K562 (cell line): ENCODE results near the gene HPCAL1. TPM values are rescaled to one million over a fixed set of nuclear protein-coding genes. Genes with fewer than 3 reads are reported as not detected.

Source experiments
- BCLAF1 ChIP-seq, 2 experiments: fragments of 450-650 bp in 1 of 2; IDR thresholded peaks; 2 replicates each; pipeline ENCODE4 v1.6.1; 2011 to 2017; ENCODE audit warnings: low read depth in 2 of 2, antibody characterized with exemption in 1 of 2, borderline replicate concordance in 1 of 2, low read length in 1 of 2, mild to moderate bottlenecking in 1 of 2, mixed read lengths in 1 of 2; ENCODE audit not compliant: control insufficient read depth in 1 of 2
- BRD4 ChIP-seq: fragments of 200-600 bp; sonication (generic); IDR thresholded peaks from 2 replicates; pipeline ENCODE4 v1.6.1; 2017; ENCODE audit warnings: inconsistent platforms
- CBX3 ChIP-seq, 2 experiments: IDR thresholded peaks; 1 replicate in 1 of 2; 2 replicates in 1 of 2; pipeline ENCODE4 v1.6.1; 2012; ENCODE audit warnings: inconsistent platforms in 2 of 2, low read length in 2 of 2, borderline replicate concordance in 1 of 2, control low read depth in 1 of 2
- CEBPB ChIP-seq: fragments of 450-650 bp; IDR thresholded peaks from 2 replicates; pipeline ENCODE4 v1.6.1; 2016; ENCODE audit warnings: missing genetic modification characterization, missing compliant biosample characterization
- DNMT1 ChIP-seq: fragments of 450-650 bp; IDR thresholded peaks from 2 replicates; pipeline ENCODE4 v1.6.1; 2016; ENCODE audit warnings: antibody characterized with exemption, mild to moderate bottlenecking
- FOXJ3 ChIP-seq: sonication (generic); formaldehyde crosslinking; IDR thresholded peaks from 2 replicates; pipeline ENCODE4 v1.4.0; 2020; ENCODE audit warnings: mild to moderate bottlenecking, missing genetic modification reagents
- PURB ChIP-seq: sonication (generic); formaldehyde crosslinking; IDR thresholded peaks from 2 replicates; pipeline ENCODE4 v1.9.0; 2021; ENCODE audit warnings: low read depth, mild to moderate bottlenecking, missing genetic modification reagents
- RFX1 ChIP-seq: fragments of 450-650 bp; IDR thresholded peaks from 2 replicates; pipeline ENCODE4 v1.6.1; 2016; ENCODE audit warnings: mild to moderate bottlenecking, moderate library complexity
- SP2 ChIP-seq: IDR thresholded peaks from 2 replicates; pipeline ENCODE4 v1.6.1; 2011; ENCODE audit warnings: mild to moderate bottlenecking, low read depth, low read length, moderate library complexity; ENCODE audit not compliant: poor library complexity, severe bottlenecking; ENCODE audit errors: extremely low read depth
- SRSF9 ChIP-seq: fragments of 200-400 bp; formaldehyde crosslinking; IDR thresholded peaks from 2 replicates; pipeline ENCODE4 v1.6.1; 2017; ENCODE audit warnings: low read depth, low read length, borderline replicate concordance
- ZNF512 ChIP-seq: IDR thresholded peaks from 2 replicates; pipeline ENCODE4 v1.6.1; 2016; ENCODE audit warnings: missing genetic modification characterization, missing compliant biosample characterization
- ZNF785 ChIP-seq: fragments of 250-450 bp; sonication (Bioruptor Pico); IDR thresholded peaks from 2 replicates; pipeline ENCODE4 v1.4.0; 2020; ENCODE audit warnings: mild to moderate bottlenecking
- polyA plus RNA-seq, 8 experiments: library from polyadenylated mRNA; depleted of rRNA in 4 of 8; stranded (reverse) in 5 of 8; unstranded in 3 of 8; fragments of >200 nt; fragmentation: Nextera tagmentation in 2 of 8; fragmentation: Illumina TruSeq in 1 of 8; extraction: Ambion mirVana in 2 of 8; extraction: Trizol in 1 of 8; gene quantifications; 2 replicates each; pipeline versions ENCODE4 v1.2.1 to v1.2.3, GENCODE V29; 2011 to 2014; ENCODE audit warnings: inconsistent platforms in 1 of 8, missing spikeins in 1 of 8
- total RNA-seq, 7 experiments: library from RNA; depleted of rRNA in 6 of 7; stranded (reverse); fragments of >200 nt in 6 of 7; fragmentation: Illumina TruSeq in 2 of 7; extraction: Trizol in 2 of 7; gene quantifications; 2 replicates each; pipeline versions ENCODE4 v1.2.1 to v1.2.3, GENCODE V29; 2011 to 2021; ENCODE audit warnings: low replicate concordance in 1 of 7
- TF ChIP-seq, protein P1 (sequence below): fragments of 200-600 bp; sonication (generic); IDR thresholded peaks from one replicate; pipeline ENCODE4 v1.6.1; 2012; ENCODE audit warnings: mild to moderate bottlenecking, low read depth, low read length, inconsistent platforms

The HPCAL1 gene
- total and polyA plus RNA-seq, 9 of the 15 experiments (the other 6 are each of a cell fraction or from before 2014, with no cell fraction given), result 2.7 to 65.5 (median 23.9) TPM

DNA sequence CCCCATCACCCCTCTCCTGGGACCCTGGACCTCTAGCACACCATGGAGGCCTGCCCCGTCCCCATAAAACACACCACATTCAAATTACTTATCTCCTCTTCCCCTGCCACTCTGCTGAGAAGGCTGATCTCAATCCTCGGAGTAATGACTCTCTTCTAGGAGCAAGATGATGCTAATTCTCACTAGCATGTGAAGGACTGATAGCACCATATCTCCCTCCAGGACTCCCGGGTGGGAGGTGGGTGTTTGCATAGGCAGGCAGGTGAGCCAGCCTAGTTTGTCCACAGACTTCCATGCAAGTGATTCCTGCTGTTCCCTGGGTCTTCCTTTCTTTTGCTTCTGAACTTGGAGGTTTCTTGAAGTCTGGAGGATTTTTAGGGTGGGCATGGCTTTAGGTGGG, 40.5 kb downstream of the HPCAL1 start (continued):
- no peak for TF ChIP-seq BCLAF1 (IDR thresholded peaks at IDR 0.05; ENCODE audit: borderline replicate concordance in 1 of 2, control insufficient read depth in 1 of 2, low read depth in 2 of 2, low read length in 1 of 2)
- TF ChIP-seq SP2, result no peak
- TF ChIP-seq RFX1, result no peak
- TF ChIP-seq CEBPB, result no peak
- TF ChIP-seq, protein P1, sequence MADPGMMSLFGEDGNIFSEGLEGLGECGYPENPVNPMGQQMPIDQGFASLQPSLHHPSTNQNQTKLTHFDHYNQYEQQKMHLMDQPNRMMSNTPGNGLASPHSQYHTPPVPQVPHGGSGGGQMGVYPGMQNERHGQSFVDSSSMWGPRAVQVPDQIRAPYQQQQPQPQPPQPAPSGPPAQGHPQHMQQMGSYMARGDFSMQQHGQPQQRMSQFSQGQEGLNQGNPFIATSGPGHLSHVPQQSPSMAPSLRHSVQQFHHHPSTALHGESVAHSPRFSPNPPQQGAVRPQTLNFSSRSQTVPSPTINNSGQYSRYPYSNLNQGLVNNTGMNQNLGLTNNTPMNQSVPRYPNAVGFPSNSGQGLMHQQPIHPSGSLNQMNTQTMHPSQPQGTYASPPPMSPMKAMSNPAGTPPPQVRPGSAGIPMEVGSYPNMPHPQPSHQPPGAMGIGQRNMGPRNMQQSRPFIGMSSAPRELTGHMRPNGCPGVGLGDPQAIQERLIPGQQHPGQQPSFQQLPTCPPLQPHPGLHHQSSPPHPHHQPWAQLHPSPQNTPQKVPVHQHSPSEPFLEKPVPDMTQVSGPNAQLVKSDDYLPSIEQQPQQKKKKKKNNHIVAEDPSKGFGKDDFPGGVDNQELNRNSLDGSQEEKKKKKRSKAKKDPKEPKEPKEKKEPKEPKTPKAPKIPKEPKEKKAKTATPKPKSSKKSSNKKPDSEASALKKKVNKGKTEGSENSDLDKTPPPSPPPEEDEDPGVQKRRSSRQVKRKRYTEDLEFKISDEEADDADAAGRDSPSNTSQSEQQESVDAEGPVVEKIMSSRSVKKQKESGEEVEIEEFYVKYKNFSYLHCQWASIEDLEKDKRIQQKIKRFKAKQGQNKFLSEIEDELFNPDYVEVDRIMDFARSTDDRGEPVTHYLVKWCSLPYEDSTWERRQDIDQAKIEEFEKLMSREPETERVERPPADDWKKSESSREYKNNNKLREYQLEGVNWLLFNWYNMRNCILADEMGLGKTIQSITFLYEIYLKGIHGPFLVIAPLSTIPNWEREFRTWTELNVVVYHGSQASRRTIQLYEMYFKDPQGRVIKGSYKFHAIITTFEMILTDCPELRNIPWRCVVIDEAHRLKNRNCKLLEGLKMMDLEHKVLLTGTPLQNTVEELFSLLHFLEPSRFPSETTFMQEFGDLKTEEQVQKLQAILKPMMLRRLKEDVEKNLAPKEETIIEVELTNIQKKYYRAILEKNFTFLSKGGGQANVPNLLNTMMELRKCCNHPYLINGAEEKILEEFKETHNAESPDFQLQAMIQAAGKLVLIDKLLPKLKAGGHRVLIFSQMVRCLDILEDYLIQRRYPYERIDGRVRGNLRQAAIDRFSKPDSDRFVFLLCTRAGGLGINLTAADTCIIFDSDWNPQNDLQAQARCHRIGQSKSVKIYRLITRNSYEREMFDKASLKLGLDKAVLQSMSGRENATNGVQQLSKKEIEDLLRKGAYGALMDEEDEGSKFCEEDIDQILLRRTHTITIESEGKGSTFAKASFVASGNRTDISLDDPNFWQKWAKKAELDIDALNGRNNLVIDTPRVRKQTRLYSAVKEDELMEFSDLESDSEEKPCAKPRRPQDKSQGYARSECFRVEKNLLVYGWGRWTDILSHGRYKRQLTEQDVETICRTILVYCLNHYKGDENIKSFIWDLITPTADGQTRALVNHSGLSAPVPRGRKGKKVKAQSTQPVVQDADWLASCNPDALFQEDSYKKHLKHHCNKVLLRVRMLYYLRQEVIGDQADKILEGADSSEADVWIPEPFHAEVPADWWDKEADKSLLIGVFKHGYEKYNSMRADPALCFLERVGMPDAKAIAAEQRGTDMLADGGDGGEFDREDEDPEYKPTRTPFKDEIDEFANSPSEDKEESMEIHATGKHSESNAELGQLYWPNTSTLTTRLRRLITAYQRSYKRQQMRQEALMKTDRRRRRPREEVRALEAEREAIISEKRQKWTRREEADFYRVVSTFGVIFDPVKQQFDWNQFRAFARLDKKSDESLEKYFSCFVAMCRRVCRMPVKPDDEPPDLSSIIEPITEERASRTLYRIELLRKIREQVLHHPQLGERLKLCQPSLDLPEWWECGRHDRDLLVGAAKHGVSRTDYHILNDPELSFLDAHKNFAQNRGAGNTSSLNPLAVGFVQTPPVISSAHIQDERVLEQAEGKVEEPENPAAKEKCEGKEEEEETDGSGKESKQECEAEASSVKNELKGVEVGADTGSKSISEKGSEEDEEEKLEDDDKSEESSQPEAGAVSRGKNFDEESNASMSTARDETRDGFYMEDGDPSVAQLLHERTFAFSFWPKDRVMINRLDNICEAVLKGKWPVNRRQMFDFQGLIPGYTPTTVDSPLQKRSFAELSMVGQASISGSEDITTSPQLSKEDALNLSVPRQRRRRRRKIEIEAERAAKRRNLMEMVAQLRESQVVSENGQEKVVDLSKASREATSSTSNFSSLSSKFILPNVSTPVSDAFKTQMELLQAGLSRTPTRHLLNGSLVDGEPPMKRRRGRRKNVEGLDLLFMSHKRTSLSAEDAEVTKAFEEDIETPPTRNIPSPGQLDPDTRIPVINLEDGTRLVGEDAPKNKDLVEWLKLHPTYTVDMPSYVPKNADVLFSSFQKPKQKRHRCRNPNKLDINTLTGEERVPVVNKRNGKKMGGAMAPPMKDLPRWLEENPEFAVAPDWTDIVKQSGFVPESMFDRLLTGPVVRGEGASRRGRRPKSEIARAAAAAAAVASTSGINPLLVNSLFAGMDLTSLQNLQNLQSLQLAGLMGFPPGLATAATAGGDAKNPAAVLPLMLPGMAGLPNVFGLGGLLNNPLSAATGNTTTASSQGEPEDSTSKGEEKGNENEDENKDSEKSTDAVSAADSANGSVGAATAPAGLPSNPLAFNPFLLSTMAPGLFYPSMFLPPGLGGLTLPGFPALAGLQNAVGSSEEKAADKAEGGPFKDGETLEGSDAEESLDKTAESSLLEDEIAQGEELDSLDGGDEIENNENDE, result no peak
- no peak for TF ChIP-seq PURB (CRISPR knock-in tag)
- TF ChIP-seq DNMT1, result no peak
- no peak for TF ChIP-seq ZNF512 (tag)
- no peak for TF ChIP-seq FOXJ3 (CRISPR knock-in tag)
- no peak for TF ChIP-seq BRD4
- no peak for TF ChIP-seq CBX3 (IDR thresholded peaks at IDR 0.05; ENCODE audit: borderline replicate concordance in 1 of 2, low read length in 2 of 2)
- no peak for TF ChIP-seq SRSF9
- no peak for TF ChIP-seq ZNF785 (CRISPR knock-in tag)
